ENCODE data around the gene SYPL2.

- TF ChIP-seq CTCF (IDR thresholded peaks at IDR 0.05) (no peak), POLR2A (IDR thresholded peaks at IDR 0.05) (no peak)
Measured at GRCh38 chr1:109523706-109524105, 57.4 kb downstream of the SYPL2 start.

All from testis (tissue), 2 donors.